OCI-M2 (cell line): Measurements from ENCODE around the gene PPM1E.
"Not testable (repeated sequence)": the region's sequence is repeated elsewhere in the genome, so short reads cannot be mapped to it uniquely, and the experiment has no call there.

ENCODE experiments used
- DNase-seq: peaks from one replicate; lab custom pipeline; 2025; ENCODE audit not compliant: unreplicated experiment; lab: John Stamatoyannopoulos, UW

PPM1E gene

GRCh38 chr17:58944166-58944565 lies 188.5 kb downstream of the PPM1E start:
- DNase-seq: no peak

DNA sequence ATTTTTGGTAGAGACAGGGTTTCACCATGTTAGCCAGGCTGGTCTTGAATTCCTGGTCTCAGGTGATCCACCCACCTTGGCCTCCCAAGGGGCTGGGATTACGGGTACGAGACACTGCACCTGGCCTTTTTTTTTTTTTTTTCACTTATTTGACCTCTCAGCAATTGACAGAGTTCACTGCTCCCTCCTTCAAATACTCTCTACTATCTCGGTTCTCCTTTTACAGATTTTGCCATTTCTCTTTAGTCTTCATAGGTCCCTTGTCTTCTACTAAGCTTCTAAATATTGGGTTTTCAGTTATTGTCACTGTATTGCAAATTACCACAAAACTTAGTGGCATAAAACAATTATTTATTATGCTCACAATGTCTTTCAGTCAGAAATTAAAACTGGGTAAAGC lies 191.8 kb downstream of the PPM1E start:
- no peak for DNase-seq

- DNase-seq: no peak
Measured at GRCh38 chr17:58947824-58948223, 192.2 kb downstream of the PPM1E start.

GRCh38 chr17:58954358-58954757 lies 198.7 kb downstream of the PPM1E start:
- DNase-seq: not testable (repeated sequence)

DNA sequence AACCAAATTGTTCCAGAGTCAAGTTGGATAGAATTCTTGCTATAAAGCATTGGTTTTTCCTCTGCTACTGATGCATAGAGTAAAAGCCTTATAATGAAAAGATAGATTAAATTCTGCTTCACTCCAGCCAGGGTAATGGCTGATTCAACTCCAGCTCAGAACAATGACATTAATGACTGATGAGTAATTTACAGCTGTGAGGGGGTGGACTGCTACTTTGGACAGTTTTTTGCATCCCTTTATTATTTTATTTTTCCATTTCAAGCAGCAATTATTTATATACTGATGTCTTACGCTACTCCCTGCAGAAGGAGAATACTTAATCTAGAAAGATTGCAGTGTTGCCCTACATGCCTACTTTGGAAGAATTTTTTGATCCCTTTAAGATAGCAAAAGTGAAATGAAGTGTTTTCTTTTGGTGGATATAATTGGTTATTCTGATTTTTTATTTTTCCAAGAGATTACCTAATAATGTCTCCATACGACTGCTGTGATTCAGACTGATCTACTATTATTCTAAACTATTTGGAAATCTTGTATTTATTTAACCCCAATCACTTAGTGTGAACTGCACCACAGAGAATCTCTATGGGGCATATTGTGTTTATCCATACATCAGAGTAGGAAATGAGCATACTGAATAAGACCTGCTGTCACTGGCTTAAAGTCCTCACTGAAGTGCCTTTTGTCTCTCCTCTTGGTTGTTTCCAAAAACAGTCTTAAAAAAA lies 201.5 kb downstream of the PPM1E start:
- DNase-seq: no peak

- not testable (repeated sequence) for DNase-seq
Measured at GRCh38 chr17:58957725-58958073, 202.0 kb downstream of the PPM1E start.

DNA sequence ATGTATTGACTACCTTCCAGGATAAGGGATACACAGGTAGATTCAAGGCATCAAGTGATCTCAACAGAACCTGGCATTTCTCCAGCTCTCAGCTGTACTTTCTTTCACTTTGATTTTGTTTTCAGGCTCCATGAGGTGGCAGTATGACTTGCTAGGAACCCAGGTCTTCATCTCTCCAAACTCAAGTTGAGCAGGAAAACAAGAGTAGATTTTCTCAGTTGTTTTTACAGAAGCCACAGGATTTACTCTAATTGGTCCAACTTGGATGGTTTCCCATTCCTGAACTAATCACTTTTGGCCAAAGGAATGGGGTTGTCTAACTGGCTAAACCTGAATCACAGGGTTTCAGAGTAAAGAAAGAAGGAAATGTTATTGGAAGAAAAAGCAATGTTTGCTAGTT lies 204.4 kb downstream of the PPM1E start:
- no peak for DNase-seq

DNA sequence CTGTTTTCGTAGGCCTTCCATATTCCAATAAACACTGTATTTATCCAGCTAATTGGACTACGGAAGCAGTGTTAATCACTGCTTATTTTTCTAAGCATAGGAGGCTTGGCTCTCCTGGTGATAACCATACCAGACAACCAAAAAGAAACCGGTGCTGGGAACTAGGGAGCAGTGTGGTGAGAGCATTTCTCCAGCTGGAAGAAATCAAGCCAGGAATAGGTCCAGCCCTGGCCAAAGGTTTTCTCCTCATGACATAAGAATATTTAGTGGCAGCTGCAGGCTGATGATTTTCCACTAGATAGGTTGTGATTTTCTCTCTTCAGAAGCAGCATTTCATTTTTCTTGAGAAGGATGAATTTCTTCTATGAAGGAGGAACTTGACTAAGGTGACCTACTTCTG lies 209.6 kb downstream of the PPM1E start:
- no peak for DNase-seq

GRCh38 chr17:58966208-58966607 lies 210.6 kb downstream of the PPM1E start:
- DNase-seq: no peak

- no peak for DNase-seq
Measured at GRCh38 chr17:58968426-58969061, 212.9 kb downstream of the PPM1E start.

DNA sequence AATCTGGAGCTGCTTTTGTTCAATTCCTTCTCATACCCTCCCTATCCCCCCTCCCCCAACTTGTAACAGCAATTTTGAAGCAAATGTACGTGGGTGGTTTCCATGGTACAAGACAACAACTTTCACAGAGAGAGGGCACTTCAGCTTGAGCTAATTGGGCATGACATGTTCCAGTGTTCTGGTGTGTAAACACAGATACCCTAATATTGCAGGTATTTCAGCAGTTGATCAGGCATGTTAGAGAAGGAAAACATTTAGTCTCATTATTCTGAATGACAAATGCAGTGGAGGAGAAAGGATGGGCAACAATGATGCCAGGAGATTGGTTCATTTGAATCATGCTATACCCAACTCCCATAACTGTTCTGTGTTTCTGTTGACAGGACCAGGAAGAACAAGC lies 213.5 kb downstream of the PPM1E start:
- DNase-seq: no peak

- no peak for DNase-seq
Measured at GRCh38 chr17:58969612-58970011, 214.0 kb downstream of the PPM1E start.

DNA sequence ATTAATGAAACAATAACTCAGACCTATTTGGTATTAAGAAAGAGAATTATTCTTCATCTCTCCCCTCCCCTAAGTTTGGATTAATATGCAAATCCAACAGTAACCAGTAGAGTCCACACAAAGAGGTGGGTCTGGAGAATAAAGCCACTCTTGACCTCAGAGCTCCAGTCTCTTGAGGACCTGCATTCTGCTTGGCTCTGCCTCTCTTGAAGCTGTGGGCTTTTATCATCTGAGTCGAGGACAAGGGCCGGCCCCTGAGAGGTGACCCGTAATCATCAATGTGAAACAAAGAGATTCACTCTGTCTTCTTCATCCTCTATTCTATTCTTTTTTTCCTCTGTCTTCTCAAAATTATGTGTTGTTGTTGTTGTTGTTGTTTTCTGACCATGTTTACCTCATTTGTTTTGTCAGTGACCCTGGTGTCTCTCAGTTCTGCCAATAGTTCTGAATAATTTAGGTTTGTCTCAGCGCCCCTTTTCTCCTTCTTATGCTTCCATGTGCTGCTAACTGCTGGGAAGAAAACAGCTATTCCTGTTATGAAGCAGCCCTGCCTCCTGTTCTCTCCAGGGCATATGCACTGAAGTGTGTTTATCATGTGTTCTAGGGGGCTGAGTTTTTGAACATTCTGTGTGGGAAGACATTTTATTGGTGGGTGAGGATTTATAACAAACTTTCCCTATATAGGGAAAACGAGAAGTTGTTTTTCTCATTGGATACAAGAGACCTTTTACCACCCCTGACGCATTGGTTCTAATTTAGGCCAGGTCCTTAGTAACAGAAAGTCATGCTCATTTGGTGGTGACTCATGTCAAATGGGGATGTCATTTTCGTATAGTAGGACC lies 215.2 kb downstream of the PPM1E start:
- no peak for DNase-seq

DNA sequence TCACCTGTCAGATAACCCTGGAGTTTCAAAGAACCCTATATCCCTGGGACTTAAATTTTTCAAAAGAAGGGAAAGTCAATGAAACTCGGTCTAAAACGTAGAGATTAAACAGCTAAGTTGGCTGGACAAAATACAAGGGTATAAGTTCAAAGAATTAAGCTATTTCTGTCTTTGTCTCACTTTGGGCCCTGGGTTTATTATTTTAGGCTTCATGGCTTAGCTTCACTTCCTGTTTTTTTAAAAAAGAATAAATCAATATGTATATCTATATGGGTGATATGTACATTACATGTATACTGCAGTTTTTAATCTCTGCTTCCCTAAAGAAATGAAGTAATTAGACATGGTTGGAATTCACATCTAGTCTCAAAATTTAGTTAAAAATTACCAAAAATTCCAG lies 218.7 kb downstream of the PPM1E start:
- DNase-seq: no peak

- no peak for DNase-seq
Measured at GRCh38 chr17:58976541-58976940, 220.9 kb downstream of the PPM1E start.

DNA sequence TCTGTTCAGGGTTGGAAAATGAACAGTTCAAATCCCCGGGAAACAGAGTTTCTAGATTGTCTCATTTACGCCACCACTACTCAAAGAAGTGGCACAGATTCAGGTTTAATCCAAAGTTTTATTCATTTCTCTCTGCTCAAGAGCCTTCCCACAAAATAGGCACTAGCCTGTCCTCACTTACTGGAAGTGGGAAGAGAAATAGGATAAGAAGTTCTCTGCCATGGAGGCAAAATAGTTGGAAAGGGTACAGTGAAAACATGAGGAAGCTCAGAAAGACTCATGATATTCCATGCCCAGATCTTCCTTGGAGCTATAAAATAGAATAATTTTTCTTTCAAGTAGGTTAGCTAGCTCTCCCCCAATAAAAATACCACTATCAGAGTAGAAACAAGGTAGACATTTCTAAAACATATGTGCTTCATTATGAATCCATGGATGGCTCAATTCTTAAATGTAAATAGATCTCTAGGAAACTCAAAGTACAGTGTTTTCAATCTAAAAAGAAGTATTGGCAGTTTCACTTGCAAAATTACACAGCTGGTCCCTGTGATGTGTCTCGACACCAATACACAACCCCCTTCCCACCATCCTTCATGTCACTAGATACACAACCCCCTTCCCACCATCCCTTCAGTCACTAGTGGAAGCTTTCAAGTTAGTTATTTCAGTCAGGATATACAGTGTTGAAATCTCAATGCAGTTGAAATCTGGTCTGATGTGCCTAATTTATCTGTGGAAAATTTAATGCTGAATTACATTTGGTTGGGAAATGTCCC lies 225.2 kb downstream of the PPM1E start:
- DNase-seq: no peak

DNA sequence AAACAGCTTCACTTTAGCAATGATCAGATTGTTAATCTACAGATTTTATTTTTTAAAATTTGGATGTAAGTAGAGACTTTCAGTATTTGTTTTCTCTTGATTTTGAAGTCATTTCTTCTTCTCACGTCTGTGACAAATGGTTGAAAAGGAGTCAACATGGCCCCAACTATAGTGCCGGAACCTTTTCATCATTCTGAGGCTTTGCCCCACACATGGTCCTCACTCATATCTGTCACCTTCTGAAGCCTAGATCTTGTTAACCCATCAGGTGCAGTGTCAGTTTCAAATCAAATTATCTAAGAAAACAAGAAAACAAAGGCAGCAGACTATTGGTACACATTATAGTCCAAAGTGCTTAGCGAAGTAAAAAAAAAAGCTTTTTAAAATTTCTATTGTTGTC lies 227.0 kb downstream of the PPM1E start:
- no peak for DNase-seq

GRCh38 chr17:58985367-58985766 lies 229.7 kb downstream of the PPM1E start:
- no peak for DNase-seq

DNA sequence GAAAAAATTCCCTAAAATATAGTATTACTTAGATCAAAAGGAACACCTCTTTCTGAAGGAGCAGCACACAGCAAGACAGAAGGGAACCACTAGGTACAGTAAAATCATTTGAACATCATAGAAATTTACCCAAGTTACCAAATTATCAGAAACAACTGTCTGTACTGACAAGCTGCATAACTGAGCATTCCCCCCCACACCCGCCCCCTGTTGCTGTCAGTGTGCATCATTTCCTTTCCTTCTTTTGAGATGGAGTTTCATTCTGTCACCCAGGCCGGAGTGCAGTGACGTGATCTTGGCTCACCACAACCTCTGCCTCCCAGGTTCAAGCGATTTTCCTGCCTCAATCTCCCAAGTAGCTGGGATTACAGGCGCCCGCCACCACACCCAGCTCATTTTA lies 230.3 kb downstream of the PPM1E start:
- no peak for DNase-seq

- no peak for DNase-seq
Measured at GRCh38 chr17:58989629-58990028, 234.0 kb downstream of the PPM1E start.

GRCh38 chr17:58991718-58992331 lies 236.2 kb downstream of the PPM1E start:
- no peak for DNase-seq
